Ascending aorta (tissue), 2 donors: Measurements from ENCODE around the gene NPEPPS. TPM values are rescaled to one million over a fixed set of nuclear protein-coding genes. Genes with fewer than 3 reads are reported as not detected.
A peak's percentile ranks its signal among the peaks of the same experiment; 100 is the strongest.

Experiments used
- DNase-seq, 2 donors: peaks; one replicate each; pipeline ENCODE4 v3.0.0-alpha.2; 2019; ENCODE audit warnings: low spot score in 2 of 2
- H3K27ac ChIP-seq, 2 donors: fragments of 200-600 bp; sonication (generic); one replicate each; pipeline ENCODE4 v1.5.1; 2016 to 2017; ENCODE audit warnings: mild to moderate bottlenecking in 1 of 2
- H3K27me3 ChIP-seq: fragments of 200-600 bp; sonication (generic); one replicate; pipeline ENCODE4 v1.5.1; 2017
- H3K36me3 ChIP-seq, 2 donors: fragments of 200-600 bp; sonication (generic); one replicate each; pipeline ENCODE4 v1.5.1; 2016
- H3K4me1 ChIP-seq, 2 donors: fragments of 200-600 bp; sonication (generic); one replicate each; pipeline ENCODE4 v1.5.1; 2016 to 2017; ENCODE audit warnings: mild to moderate bottlenecking in 1 of 2
- H3K4me3 ChIP-seq, 2 donors: fragments of 200-600 bp; sonication (generic); one replicate each; pipeline ENCODE4 v1.5.1; 2016 to 2017; ENCODE audit warnings: mild to moderate bottlenecking in 1 of 2
- H3K9me3 ChIP-seq, 2 donors: fragments of 200-600 bp; sonication (generic); one replicate each; pipeline ENCODE4 v1.5.1; 2016
- intact Hi-C: fragments of 100-400 bp; cut with DNase I; formaldehyde crosslinking; loops from one replicate; pipeline ENCODE4 v1.15.1; 2023
- total RNA-seq: library from RNA; depleted of rRNA; stranded (reverse); fragments of >200 nt; gene quantifications from one replicate; pipeline ENCODE4 v1.1.0, GENCODE V29; 2016
- TF ChIP-seq, protein P1 (sequence below), 3 experiments: fragments of 200-600 bp in 2 of 3; fragments of 450-650 bp in 1 of 3; sonication (generic) in 2 of 3; IDR thresholded peaks; one replicate each; pipeline ENCODE4 v1.5.1; 2016 to 2019; ENCODE audit warnings: antibody characterized with exemption in 3 of 3, mild to moderate bottlenecking in 1 of 3, moderate library complexity in 1 of 3

NPEPPS gene
- total RNA-seq, 1 donor from 2014 or later: 23.3 TPM

- TF ChIP-seq, protein P1, sequence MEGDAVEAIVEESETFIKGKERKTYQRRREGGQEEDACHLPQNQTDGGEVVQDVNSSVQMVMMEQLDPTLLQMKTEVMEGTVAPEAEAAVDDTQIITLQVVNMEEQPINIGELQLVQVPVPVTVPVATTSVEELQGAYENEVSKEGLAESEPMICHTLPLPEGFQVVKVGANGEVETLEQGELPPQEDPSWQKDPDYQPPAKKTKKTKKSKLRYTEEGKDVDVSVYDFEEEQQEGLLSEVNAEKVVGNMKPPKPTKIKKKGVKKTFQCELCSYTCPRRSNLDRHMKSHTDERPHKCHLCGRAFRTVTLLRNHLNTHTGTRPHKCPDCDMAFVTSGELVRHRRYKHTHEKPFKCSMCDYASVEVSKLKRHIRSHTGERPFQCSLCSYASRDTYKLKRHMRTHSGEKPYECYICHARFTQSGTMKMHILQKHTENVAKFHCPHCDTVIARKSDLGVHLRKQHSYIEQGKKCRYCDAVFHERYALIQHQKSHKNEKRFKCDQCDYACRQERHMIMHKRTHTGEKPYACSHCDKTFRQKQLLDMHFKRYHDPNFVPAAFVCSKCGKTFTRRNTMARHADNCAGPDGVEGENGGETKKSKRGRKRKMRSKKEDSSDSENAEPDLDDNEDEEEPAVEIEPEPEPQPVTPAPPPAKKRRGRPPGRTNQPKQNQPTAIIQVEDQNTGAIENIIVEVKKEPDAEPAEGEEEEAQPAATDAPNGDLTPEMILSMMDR (IDR thresholded peaks at IDR 0.05): no peak
- Histone ChIP-seq H3K36me3 (peaks cover 50 to 56% of the 10 kb centered on the region in 2 donors), H3K4me3 (no peak overlapping the region), H3K27me3 (no peaks in the 10 kb centered on the region), H3K4me1 (peaks cover 4 to 18% of the 10 kb centered on the region in 2 donors), H3K27ac (no peak overlapping the region), H3K9me3 (no peaks in the 10 kb centered on the region)
- DNase-seq: no peak
- intact Hi-C loops: no loop called here
Observed at GRCh38 chr17:47652570-47652969, 121.7 kb downstream of the NPEPPS start.

DNA sequence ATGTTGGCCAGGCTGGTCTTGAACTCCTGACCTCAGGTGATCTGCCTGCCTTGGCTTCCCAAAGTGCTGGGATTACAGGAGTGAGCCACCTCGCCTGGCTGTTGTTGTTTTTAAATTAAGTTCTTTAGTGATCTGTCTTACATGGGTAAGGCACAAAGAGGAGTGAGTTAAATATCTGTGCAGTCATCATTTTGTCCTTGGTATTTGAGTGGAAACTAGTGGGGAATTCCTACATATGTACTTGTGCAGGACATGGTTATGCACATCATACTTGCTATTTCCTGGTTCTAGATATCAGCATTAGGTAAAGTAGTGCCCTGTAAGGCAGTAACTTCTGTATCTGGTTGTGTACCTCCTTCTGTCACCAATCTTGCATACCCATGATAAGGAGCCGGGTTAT is 122.5 kb downstream of the NPEPPS start:
- Histone ChIP-seq H3K27me3 (no peaks in the 10 kb centered on the region), H3K4me3 (no peak overlapping the region), H3K27ac (no peak overlapping the region), H3K36me3 (peaks cover 59 to 64% of the 10 kb centered on the region in 2 donors), H3K4me1 (peaks cover 4 to 14% of the 10 kb centered on the region in 2 donors), H3K9me3 (no peaks in the 10 kb centered on the region)
- no peak for DNase-seq
- intact Hi-C loops: no loop called here
- TF ChIP-seq, protein P1 (IDR thresholded peaks at IDR 0.05): no peak

DNA sequence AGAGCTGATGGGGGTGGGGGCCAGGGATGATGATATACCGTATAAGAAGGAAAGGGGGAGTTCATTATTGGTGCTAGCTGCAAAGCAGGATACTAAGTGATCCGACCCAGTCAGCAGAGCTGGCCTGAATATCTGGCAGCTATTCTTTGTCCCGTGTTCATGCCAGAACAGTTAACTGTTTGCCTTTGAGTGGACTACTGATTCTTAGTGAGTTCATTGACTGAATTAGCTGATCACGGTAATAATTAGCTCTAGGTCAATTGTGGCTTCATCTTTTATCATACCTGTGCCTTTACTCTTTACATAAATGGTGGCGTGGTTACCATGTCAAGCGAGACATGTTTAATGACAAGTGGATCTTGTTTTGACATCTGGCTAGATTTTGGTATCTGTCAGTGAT is 124.1 kb downstream of the NPEPPS start:
- Histone ChIP-seq H3K27ac (no peak overlapping the region), H3K27me3 (no peaks in the 10 kb centered on the region), H3K9me3 (no peaks in the 10 kb centered on the region), H3K36me3 (peaks cover 74 to 80% of the 10 kb centered on the region in 2 donors), H3K4me1 (peaks cover 4 to 11% of the 10 kb centered on the region in 2 donors), H3K4me3 (no peak overlapping the region)
- DNase-seq: no peak
- intact Hi-C loops: no loop called here
- TF ChIP-seq, protein P1 (IDR thresholded peaks at IDR 0.05): no peak

DNA sequence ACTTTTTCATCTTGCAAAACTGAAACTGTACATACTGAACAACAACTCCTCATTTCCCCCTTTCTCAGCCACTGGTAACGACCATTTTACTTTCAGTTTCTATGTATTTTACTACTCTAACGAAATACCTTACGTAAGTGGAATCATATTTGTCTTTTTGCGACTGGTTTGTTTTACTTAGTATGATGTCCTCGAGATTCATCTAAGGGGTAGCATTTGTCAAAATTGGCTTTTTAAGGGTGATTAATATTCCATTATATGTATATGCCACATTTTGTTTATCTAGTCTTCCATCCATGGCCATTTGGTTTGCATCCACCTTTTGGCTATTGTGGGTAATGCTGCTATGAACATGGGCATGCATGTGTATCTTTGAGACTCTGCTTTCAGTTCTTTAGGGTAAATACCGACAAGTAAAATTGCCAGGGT is 129.2 kb downstream of the NPEPPS start:
- no peak for DNase-seq
- intact Hi-C loops: no loop called here
- no peak overlapping the region for H3K27ac ChIP-seq
- H3K27me3 ChIP-seq: no peaks in the 10 kb centered on the region
- TF ChIP-seq, protein P1 (IDR thresholded peaks at IDR 0.05): no peak
- H3K4me1 ChIP-seq: no peaks in the 10 kb centered on the region
- H3K36me3 ChIP-seq: peaks cover 85 to 92% of the 10 kb centered on the region in 2 donors
- no peak overlapping the region for H3K4me3 ChIP-seq
- H3K9me3 ChIP-seq: no peaks in the 10 kb centered on the region

- intact Hi-C loops: no loop called here
- Histone ChIP-seq H3K36me3 (peaks cover 83 to 84% of the 10 kb centered on the region in 2 donors), H3K27me3 (no peaks in the 10 kb centered on the region), H3K9me3 (no peaks in the 10 kb centered on the region), H3K27ac (no peak overlapping the region), H3K4me3 (no peak overlapping the region), H3K4me1 (no peaks in the 10 kb centered on the region)
- peak in 1 of 2 donors; percentile 73 for DNase-seq
- TF ChIP-seq, protein P1 (IDR thresholded peaks at IDR 0.05): peak; percentile 54 to 70 (median 67)
Observed at GRCh38 chr17:47663912-47664623, 133.2 kb downstream of the NPEPPS start.
